GM19043 (cell line): ENCODE measurements around the gene UGT2B15.
"Not testable (repeated sequence)": the region's sequence is repeated elsewhere in the genome, so short reads cannot be mapped to it uniquely, and the experiment has no call there.

Source experiments
- ATAC-seq: cut with Tn5 transposase; IDR thresholded peaks from one replicate; pipeline ENCODE4 v1.9.1; 2021; ENCODE audit warnings: low read depth; ENCODE audit not compliant: unreplicated experiment

UGT2B15 gene

GRCh38 chr4:68670479-68670939, at the start of gene UGT2B15:
Gene UGT2B15 (minus strand): TSS chr4:68670652. CDS start chr4:68670618, 34 bp downstream.
- ATAC-seq = not testable (repeated sequence)

- ATAC-seq = no peak
Measured at GRCh38 chr4:68719075-68719473, 48.6 kb upstream of the UGT2B15 start.

- ATAC-seq = no peak
Measured at GRCh38 chr4:68718447-68719074, 48.1 kb upstream of the UGT2B15 start.

- ATAC-seq = no peak
Measured at GRCh38 chr4:68717999-68718398, 47.5 kb upstream of the UGT2B15 start.

- no peak for ATAC-seq
Measured at GRCh38 chr4:68714400-68714799, 43.9 kb upstream of the UGT2B15 start.

- no peak for ATAC-seq
Measured at GRCh38 chr4:68712207-68712606, 41.8 kb upstream of the UGT2B15 start.

GRCh38 chr4:68708566-68708965, 38.1 kb upstream of the UGT2B15 start:
- no peak for ATAC-seq

- ATAC-seq = not testable (repeated sequence)
Measured at GRCh38 chr4:68703168-68703567, 32.7 kb upstream of the UGT2B15 start.

- no peak for ATAC-seq
Measured at GRCh38 chr4:68700152-68700551, 29.7 kb upstream of the UGT2B15 start.

GRCh38 chr4:68693325-68694075, 23.0 kb upstream of the UGT2B15 start:
- no peak for ATAC-seq

GRCh38 chr4:68691186-68691585, 20.7 kb upstream of the UGT2B15 start:
- ATAC-seq = no peak

GRCh38 chr4:68683034-68683433, 12.6 kb upstream of the UGT2B15 start:
- ATAC-seq = no peak

GRCh38 chr4:68681298-68681697, 10.8 kb upstream of the UGT2B15 start:
- not testable (repeated sequence) for ATAC-seq

- ATAC-seq = no peak
Measured at GRCh38 chr4:68673143-68673542, 2.7 kb upstream of the UGT2B15 start.

GRCh38 chr4:68671217-68671616, 765 bp upstream of the UGT2B15 start:
- ATAC-seq = not testable (repeated sequence)

GRCh38 chr4:68668537-68669163, 1.8 kb downstream of the UGT2B15 start:
- ATAC-seq = not testable (repeated sequence)

GRCh38 chr4:68667551-68667950, 2.9 kb downstream of the UGT2B15 start:
- ATAC-seq = not testable (repeated sequence)

GRCh38 chr4:68664721-68665120, 5.7 kb downstream of the UGT2B15 start:
- not testable (repeated sequence) for ATAC-seq

- not testable (repeated sequence) for ATAC-seq
Measured at GRCh38 chr4:68662836-68663574, 7.4 kb downstream of the UGT2B15 start.

- no peak for ATAC-seq
Measured at GRCh38 chr4:68658672-68659071, 11.8 kb downstream of the UGT2B15 start.
